Hepatocyte (in vitro differentiated cells): ENCODE results near the gene HOXD10.

Experiments
- EZH2 ChIP-seq: fragments of 200-600 bp; sonication (generic); IDR thresholded peaks from 2 replicates; pipeline ENCODE4 v1.6.1; 2016; ENCODE audit warnings: antibody characterized with exemption, mild to moderate bottlenecking, borderline replicate concordance
- TF ChIP-seq, protein P1 (sequence below): fragments of 200-600 bp; sonication (generic); IDR thresholded peaks from 2 replicates; pipeline ENCODE4 v1.5.1; 2016; ENCODE audit warnings: antibody characterized with exemption, mild to moderate bottlenecking; ENCODE audit not compliant: poor library complexity

DNA sequence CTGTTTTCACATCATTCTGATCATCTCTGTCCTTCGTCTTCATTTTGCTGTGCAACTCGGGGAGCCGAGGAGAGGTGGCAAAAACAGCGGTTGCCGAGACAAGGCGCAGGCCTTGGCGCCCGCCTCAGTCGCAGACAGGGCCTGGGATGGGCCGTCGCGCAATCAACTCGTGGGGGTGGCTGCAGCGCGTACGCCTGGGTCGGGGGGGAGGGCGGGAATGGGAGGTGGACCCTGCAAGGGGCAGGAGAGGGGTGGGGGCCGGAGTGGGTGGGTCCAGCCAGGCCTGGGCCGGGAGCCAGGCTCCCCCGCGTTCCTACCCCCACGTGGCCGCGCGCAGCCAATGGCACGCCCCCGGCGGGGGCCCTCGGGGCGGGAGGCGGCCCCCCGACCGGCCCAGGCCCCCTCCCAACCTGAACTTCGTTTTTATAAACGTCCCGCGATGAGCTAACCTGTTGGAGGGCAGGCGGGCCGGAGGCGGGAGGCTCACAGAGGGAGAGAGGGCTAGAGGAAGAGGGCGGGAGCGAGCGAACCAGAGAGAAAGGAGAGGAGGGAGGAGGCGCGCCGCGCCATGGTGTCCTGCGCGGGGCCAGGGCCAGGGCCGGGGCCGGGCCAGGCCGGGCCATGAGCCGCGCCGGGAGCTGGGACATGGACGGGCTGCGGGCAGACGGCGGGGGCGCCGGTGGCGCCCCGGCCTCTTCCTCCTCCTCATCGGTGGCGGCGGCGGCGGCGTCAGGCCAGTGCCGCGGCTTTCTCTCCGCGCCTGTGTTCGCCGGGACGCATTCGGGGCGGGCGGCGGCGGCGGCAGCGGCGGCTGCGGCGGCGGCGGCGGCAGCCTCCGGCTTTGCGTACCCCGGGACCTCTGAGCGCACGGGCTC lies 24.1 kb upstream of the HOXD10 start, which contains the start of gene HOXD13:
- TF ChIP-seq, protein P1, sequence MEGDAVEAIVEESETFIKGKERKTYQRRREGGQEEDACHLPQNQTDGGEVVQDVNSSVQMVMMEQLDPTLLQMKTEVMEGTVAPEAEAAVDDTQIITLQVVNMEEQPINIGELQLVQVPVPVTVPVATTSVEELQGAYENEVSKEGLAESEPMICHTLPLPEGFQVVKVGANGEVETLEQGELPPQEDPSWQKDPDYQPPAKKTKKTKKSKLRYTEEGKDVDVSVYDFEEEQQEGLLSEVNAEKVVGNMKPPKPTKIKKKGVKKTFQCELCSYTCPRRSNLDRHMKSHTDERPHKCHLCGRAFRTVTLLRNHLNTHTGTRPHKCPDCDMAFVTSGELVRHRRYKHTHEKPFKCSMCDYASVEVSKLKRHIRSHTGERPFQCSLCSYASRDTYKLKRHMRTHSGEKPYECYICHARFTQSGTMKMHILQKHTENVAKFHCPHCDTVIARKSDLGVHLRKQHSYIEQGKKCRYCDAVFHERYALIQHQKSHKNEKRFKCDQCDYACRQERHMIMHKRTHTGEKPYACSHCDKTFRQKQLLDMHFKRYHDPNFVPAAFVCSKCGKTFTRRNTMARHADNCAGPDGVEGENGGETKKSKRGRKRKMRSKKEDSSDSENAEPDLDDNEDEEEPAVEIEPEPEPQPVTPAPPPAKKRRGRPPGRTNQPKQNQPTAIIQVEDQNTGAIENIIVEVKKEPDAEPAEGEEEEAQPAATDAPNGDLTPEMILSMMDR, result no peak
- TF ChIP-seq EZH2, result no peak
